Measurements from ENCODE around the gene SYNE3. TPM values are rescaled to one million over a fixed set of nuclear protein-coding genes. Genes with fewer than 3 reads are reported as not detected.

Gene SYNE3
- total RNA-seq, 4 donors from 2014 or later = 14.4 to 18.7 (median 16.6) TPM

DNA sequence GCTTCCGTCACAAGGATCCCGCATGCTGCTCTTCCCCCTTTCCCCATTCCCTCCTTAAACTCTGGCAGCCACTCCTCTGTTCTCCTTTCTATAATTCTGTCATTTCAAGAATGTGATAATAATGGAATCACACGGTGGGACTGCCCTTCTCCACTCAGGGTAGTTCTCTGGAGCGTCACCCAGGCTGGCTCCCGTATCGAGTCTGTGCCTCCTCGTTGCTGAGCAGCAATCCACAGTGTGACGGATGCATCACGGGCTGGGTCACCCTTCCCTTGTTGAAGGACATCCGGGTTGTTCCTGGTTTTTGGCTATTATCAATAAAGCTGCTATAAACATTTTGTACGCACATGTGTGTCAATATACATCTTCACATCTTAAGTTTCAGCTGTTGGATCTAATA lies 5.7 kb upstream of the SYNE3 start:
- intact Hi-C loops (cut with DNase I) = no loop called here

DNA sequence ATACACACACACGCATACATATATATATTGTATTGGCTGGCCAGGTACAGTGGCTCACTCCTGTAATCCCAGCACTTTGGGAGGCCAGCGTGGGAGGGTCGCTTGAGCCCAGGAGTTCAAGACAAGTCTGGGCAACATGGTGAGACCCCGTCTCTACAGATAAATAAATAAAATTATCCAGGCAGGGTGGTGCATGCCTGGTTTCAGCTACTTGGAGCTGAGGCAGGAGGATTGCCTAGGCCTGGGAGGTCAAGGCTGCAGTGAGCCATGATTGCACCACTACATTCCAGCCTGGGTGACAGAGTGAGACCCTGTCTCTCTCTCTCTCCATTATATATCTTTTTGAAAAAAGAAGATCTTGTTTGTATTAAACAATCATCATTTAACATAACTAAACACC lies 4.6 kb upstream of the SYNE3 start:
- H3K27ac ChIP-seq (replicated peaks in 1 of 4) = no peak overlapping the region
- WGBS = 99% methylated on average over 4 of the region's 4 CpGs
- no peaks in the 10 kb centered on the region for H3K36me3 ChIP-seq
- H3K4me1 ChIP-seq = peaks cover 51 to 59% (median 58%) of the 10 kb centered on the region in 4 donors
- no peak for DNase-seq (ENCODE audit: extremely low spot score)
- H3K4me3 ChIP-seq = no peak overlapping the region
- TF ChIP-seq EP300 (IDR thresholded peaks at IDR 0.05) (no peak), POLR2A (IDR thresholded peaks at IDR 0.05; ENCODE audit: low read depth) (no peak), POLR2AphosphoS5 (IDR thresholded peaks at IDR 0.05) (no peak)
- TF ChIP-seq, protein P1, sequence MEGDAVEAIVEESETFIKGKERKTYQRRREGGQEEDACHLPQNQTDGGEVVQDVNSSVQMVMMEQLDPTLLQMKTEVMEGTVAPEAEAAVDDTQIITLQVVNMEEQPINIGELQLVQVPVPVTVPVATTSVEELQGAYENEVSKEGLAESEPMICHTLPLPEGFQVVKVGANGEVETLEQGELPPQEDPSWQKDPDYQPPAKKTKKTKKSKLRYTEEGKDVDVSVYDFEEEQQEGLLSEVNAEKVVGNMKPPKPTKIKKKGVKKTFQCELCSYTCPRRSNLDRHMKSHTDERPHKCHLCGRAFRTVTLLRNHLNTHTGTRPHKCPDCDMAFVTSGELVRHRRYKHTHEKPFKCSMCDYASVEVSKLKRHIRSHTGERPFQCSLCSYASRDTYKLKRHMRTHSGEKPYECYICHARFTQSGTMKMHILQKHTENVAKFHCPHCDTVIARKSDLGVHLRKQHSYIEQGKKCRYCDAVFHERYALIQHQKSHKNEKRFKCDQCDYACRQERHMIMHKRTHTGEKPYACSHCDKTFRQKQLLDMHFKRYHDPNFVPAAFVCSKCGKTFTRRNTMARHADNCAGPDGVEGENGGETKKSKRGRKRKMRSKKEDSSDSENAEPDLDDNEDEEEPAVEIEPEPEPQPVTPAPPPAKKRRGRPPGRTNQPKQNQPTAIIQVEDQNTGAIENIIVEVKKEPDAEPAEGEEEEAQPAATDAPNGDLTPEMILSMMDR (IDR thresholded peaks at IDR 0.05) = no peak
- no peaks in the 10 kb centered on the region for H3K9me3 ChIP-seq
- intact Hi-C loops (cut with DNase I) = no loop called here
- peaks cover 0 to 17% (median 1%) of the 10 kb centered on the region in 4 donors for H3K27me3 ChIP-seq

More for the DNA sequence above, 5.7 kb upstream of the SYNE3 start:
- no peak overlapping the region for H3K27ac ChIP-seq (replicated peaks in 1 of 4)
- no peaks in the 10 kb centered on the region for H3K36me3 ChIP-seq
- no peaks in the 10 kb centered on the region for H3K9me3 ChIP-seq
- H3K4me1 ChIP-seq = peaks cover 56 to 59% (median 58%) of the 10 kb centered on the region in 4 donors
- no peak for DNase-seq (ENCODE audit: extremely low spot score)
- peaks cover 0 to 6% (median 0%) of the 10 kb centered on the region in 4 donors for H3K27me3 ChIP-seq
- no peak overlapping the region for H3K4me3 ChIP-seq
- 85% methylated on average over 11 of the region's 11 CpGs for WGBS
- TF ChIP-seq POLR2AphosphoS5 (IDR thresholded peaks at IDR 0.05) (no peak), POLR2A (IDR thresholded peaks at IDR 0.05; ENCODE audit: low read depth) (no peak)
- TF ChIP-seq, protein P1 (IDR thresholded peaks at IDR 0.05) = no peak

DNA sequence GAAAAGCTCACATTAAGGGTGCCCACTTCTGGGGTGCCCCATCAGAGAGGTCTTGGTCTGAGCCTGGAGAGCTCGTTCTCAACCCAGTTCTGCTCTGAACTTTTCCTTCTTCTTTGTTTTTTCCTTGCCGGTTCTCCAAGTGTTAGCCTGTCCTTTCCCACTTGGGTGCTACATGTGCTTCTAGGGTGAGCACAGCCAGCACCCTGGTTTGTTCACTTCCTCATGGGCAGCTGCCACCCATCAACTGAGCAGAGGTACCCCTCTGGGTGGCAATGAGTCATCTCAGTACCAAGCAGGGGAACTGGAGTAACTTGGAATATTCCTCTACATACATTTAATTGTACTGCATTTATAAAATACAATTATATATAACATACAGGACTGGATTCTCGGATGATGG lies 3.9 kb upstream of the SYNE3 start:
- intact Hi-C loops (cut with DNase I) = no loop called here
- 58% methylated on average over 3 of the region's 3 CpGs for WGBS
- TF ChIP-seq POLR2AphosphoS5 (IDR thresholded peaks at IDR 0.05) (no peak), EP300 (IDR thresholded peaks at IDR 0.05) (no peak), POLR2A (IDR thresholded peaks at IDR 0.05; ENCODE audit: low read depth) (no peak)
- TF ChIP-seq, protein P1 (IDR thresholded peaks at IDR 0.05) = no peak
- Histone ChIP-seq H3K27ac (replicated peaks in 1 of 4) (peak overlapping the region; percentile 53 to 89 (median 71)), H3K4me3 (no peak overlapping the region), H3K9me3 (no peaks in the 10 kb centered on the region), H3K36me3 (no peaks in the 10 kb centered on the region), H3K27me3 (peaks cover 0 to 24% (median 2%) of the 10 kb centered on the region in 4 donors), H3K4me1 (peaks cover 55 to 66% (median 63%) of the 10 kb centered on the region in 4 donors)
- no peak for DNase-seq (ENCODE audit: extremely low spot score)

DNA sequence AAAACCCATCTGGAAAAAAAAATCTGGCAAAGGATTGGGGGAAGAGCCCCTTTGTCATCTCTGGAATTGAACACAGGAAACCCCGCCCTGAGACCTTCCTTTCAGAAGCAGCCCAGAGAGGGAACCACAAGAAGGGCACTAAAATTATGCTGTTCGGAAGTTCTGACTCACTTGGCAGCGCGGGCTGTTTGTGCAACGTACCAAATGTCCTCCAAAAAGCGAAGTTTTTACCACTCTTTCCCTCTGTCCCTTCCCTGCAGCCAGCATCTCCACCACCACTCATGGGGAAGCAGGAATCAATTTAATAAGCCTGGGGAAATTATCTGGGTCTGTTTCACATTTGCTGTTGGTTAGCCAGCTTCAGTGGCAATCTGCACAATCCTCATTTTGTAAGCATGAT lies 3.2 kb upstream of the SYNE3 start:
- 56% methylated on average over 6 of the region's 6 CpGs for WGBS
- Histone ChIP-seq H3K9me3 (no peaks in the 10 kb centered on the region), H3K4me1 (peaks cover 61 to 72% (median 69%) of the 10 kb centered on the region in 4 donors), H3K27me3 (peaks cover 0 to 30% (median 7%) of the 10 kb centered on the region in 4 donors), H3K36me3 (no peaks in the 10 kb centered on the region), H3K27ac (replicated peaks in 1 of 4) (peak overlapping the region; percentile 53 to 89 (median 71)), H3K4me3 (no peak overlapping the region)
- DNase-seq (ENCODE audit: extremely low spot score) = no peak
- intact Hi-C loops (cut with DNase I) = no loop called here
- peak; percentile 42 to 71 for TF ChIP-seq POLR2AphosphoS5 (IDR thresholded peaks at IDR 0.05)
- no peak for TF ChIP-seq EP300 (IDR thresholded peaks at IDR 0.05)

DNA sequence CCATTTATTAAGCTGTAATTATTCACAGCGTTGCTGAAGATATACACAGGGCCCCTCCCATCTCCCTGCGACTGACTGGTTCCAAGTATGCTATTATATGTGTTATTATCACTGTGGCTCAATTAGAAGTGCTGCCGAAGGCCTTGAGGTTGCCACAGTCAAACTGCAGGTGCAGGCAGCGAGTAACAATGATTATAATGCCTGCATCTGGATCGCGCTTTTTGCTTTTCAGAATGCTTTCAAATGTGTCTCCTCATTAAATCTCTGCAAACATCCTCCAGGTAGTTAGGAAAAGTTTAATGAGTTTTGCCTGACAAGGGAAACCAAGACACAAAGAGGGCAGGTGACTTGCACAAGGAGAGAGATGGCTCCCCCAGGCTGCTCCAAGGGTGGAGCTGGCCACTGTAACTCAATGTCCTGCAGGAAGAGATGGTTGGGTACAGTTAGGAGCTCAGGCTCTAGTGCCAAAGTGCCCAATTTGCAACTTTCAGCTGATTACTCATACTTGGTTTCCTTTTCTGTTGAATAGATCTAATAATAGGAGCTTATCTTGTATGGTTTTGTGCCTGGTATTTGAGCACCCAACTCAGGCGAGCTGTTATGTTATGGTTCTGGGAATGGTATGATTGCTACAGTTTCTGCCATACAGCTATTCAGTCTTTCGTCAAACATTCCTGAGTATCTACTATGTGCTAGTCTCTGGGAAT lies 1.7 kb upstream of the SYNE3 start:
- Histone ChIP-seq H3K27me3 (peaks cover 0 to 44% (median 11%) of the 10 kb centered on the region in 4 donors), H3K9me3 (no peaks in the 10 kb centered on the region), H3K27ac (replicated peaks in 1 of 4) (peak overlapping the region; percentile 80 to 89 (median 84)), H3K36me3 (no peaks in the 10 kb centered on the region), H3K4me3 (no peak overlapping the region), H3K4me1 (peaks cover 54 to 76% (median 74%) of the 10 kb centered on the region in 4 donors)
- DNase-seq (ENCODE audit: extremely low spot score) = no peak
- whole genome bisulfite sequencing = 76% methylated on average over 8 of the region's 8 CpGs
- peak; percentile 33 for TF ChIP-seq POLR2AphosphoS5 (IDR thresholded peaks at IDR 0.05)
- TF ChIP-seq, protein P1 (IDR thresholded peaks at IDR 0.05) = no peak
- intact Hi-C loops (cut with DNase I) = no loop called here
